ENCODE data around the gene TLL2. TPM values are rescaled to one million over a fixed set of nuclear protein-coding genes. Genes with fewer than 3 reads are reported as not detected.
A peak's percentile ranks its signal among the peaks of the same experiment; 100 is the strongest.

TLL2 gene
- total and polyA plus RNA-seq, 4 donors = 0.07 to 0.23 (median 0.10) TPM

GRCh38 chr10:96453856-96454583 is 59.7 kb downstream of the TLL2 start:
- H3K4me3 ChIP-seq = no peak overlapping the region
- TF ChIP-seq, protein P1, sequence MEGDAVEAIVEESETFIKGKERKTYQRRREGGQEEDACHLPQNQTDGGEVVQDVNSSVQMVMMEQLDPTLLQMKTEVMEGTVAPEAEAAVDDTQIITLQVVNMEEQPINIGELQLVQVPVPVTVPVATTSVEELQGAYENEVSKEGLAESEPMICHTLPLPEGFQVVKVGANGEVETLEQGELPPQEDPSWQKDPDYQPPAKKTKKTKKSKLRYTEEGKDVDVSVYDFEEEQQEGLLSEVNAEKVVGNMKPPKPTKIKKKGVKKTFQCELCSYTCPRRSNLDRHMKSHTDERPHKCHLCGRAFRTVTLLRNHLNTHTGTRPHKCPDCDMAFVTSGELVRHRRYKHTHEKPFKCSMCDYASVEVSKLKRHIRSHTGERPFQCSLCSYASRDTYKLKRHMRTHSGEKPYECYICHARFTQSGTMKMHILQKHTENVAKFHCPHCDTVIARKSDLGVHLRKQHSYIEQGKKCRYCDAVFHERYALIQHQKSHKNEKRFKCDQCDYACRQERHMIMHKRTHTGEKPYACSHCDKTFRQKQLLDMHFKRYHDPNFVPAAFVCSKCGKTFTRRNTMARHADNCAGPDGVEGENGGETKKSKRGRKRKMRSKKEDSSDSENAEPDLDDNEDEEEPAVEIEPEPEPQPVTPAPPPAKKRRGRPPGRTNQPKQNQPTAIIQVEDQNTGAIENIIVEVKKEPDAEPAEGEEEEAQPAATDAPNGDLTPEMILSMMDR (IDR thresholded peaks at IDR 0.05; ENCODE audit: control extremely low read depth, extremely low read depth) = no peak
- 84 to 88% methylated on average over 3 of the region's 3 CpGs for WGBS, 2 donors

DNA sequence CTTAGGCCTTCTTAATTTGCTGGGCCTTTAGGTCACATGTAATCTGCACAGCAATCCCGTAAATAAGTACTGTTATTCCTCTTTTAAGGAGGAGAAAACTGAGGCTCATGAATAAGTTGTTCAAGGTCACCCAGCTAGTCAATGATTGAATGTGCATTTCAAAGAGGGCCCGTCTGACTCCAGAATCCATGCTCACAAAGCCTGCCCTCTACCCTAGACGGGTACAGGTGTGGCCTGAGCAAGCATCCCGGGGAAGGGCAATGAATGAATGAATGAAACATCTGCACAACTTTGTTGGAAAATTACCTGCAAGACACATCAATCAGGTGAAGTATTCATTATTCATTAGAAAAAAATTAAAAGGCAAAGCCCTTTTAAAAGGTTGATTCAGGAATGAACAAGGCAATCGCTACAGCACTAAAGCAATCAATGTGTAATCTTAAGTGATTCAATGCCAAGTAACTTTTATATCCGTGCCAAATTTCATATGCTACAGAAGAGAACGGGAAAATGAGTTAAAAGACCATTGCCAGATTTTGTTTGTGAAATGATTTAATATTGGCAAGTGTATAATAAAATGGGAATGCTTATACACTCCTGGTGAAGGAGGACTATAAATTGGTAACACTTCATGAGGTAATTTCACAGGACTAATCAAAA is 61.1 kb downstream of the TLL2 start:
- TF ChIP-seq, protein P1 (IDR thresholded peaks at IDR 0.05; ENCODE audit: control extremely low read depth, extremely low read depth) = no peak
- Histone ChIP-seq H3K27ac (ENCODE audit: low read depth in 1 of 2, low read length in 1 of 2) (no peak overlapping the region), H3K4me3 (no peak overlapping the region), H3K36me3 (ENCODE audit: control insufficient read depth in 4 of 4, insufficient read depth in 4 of 4, low read length in 4 of 4) (no peaks in the 10 kb centered on the region), H3K9me3 (ENCODE audit: control insufficient read depth in 4 of 4, insufficient read depth in 3 of 4, low read length in 3 of 4) (no peaks in the 10 kb centered on the region), H3K4me1 (ENCODE audit: control insufficient read depth in 5 of 5, insufficient read depth in 5 of 5, low read length in 5 of 5) (peaks cover 0 to 5% (median 0%) of the 10 kb centered on the region in 5 donors), H3K9ac (ENCODE audit: insufficient read depth in 1 of 2, low read length in 2 of 2) (no peak overlapping the region), H3K27me3 (ENCODE audit: control insufficient read depth in 3 of 3, insufficient read depth in 3 of 3, low read length in 2 of 3) (no peaks in the 10 kb centered on the region)
- DNase-seq = peak in 2 of 3 donors; percentile 31 to 55
- 71 to 75% methylated on average over 7 of the region's 7 CpGs for WGBS, 2 donors
- ATAC-seq (ENCODE audit: insufficient read depth, low FRiP score) = no peak

More at GRCh38 chr10:96453856-96454583, 59.7 kb downstream of the TLL2 start:
- no peak overlapping the region for H3K9ac ChIP-seq (ENCODE audit: insufficient read depth in 1 of 2, low read length in 2 of 2)
- no peak overlapping the region for H3K27ac ChIP-seq (ENCODE audit: low read depth in 1 of 2, low read length in 1 of 2)
- no peaks in the 10 kb centered on the region for H3K36me3 ChIP-seq (ENCODE audit: control insufficient read depth in 4 of 4, insufficient read depth in 4 of 4, low read length in 4 of 4)
- DNase-seq (peak in 2 of 3 donors; percentile 42 to 43), ATAC-seq (ENCODE audit: insufficient read depth, low FRiP score) (no peak)
- no peaks in the 10 kb centered on the region for H3K27me3 ChIP-seq (ENCODE audit: control insufficient read depth in 3 of 3, insufficient read depth in 3 of 3, low read length in 2 of 3)
- peaks cover 0 to 5% (median 0%) of the 10 kb centered on the region in 5 donors for H3K4me1 ChIP-seq (ENCODE audit: control insufficient read depth in 5 of 5, insufficient read depth in 5 of 5, low read length in 5 of 5)
- H3K9me3 ChIP-seq (ENCODE audit: control insufficient read depth in 4 of 4, insufficient read depth in 3 of 4, low read length in 3 of 4) = no peaks in the 10 kb centered on the region

- no peaks in the 10 kb centered on the region for H3K27me3 ChIP-seq (ENCODE audit: control insufficient read depth in 3 of 3, insufficient read depth in 3 of 3, low read length in 2 of 3)
- H3K9me3 ChIP-seq (ENCODE audit: control insufficient read depth in 4 of 4, insufficient read depth in 3 of 4, low read length in 3 of 4) = no peaks in the 10 kb centered on the region
- H3K4me1 ChIP-seq (ENCODE audit: control insufficient read depth in 5 of 5, insufficient read depth in 5 of 5, low read length in 5 of 5) = peaks cover 0 to 5% (median 0%) of the 10 kb centered on the region in 5 donors
- TF ChIP-seq, protein P1 (IDR thresholded peaks at IDR 0.05; ENCODE audit: control extremely low read depth, extremely low read depth) = no peak
- no peaks in the 10 kb centered on the region for H3K36me3 ChIP-seq (ENCODE audit: control insufficient read depth in 4 of 4, insufficient read depth in 4 of 4, low read length in 4 of 4)
- H3K9ac ChIP-seq (ENCODE audit: insufficient read depth in 1 of 2, low read length in 2 of 2) = no peak overlapping the region
- no peak overlapping the region for H3K27ac ChIP-seq (ENCODE audit: low read depth in 1 of 2, low read length in 1 of 2)
- H3K4me3 ChIP-seq = no peak overlapping the region
- ATAC-seq (ENCODE audit: insufficient read depth, low FRiP score) = no peak
- WGBS, 2 donors = 83 to 84% methylated on average over 12 of the region's 12 CpGs
- no peak for DNase-seq
These were observed 63.1 kb downstream of the TLL2 start for GRCh38 chr10:96450529-96451207.

All from lung (tissue), 12 donors.